ENCODE data around the gene INPP5A.

GRCh38 chr10:132489704-132490534 is 47.7 kb upstream of the INPP5A start:
- no peak for TF ChIP-seq EP300 (IDR thresholded peaks at IDR 0.05; ENCODE audit: low read depth)
- TF ChIP-seq, protein P1, sequence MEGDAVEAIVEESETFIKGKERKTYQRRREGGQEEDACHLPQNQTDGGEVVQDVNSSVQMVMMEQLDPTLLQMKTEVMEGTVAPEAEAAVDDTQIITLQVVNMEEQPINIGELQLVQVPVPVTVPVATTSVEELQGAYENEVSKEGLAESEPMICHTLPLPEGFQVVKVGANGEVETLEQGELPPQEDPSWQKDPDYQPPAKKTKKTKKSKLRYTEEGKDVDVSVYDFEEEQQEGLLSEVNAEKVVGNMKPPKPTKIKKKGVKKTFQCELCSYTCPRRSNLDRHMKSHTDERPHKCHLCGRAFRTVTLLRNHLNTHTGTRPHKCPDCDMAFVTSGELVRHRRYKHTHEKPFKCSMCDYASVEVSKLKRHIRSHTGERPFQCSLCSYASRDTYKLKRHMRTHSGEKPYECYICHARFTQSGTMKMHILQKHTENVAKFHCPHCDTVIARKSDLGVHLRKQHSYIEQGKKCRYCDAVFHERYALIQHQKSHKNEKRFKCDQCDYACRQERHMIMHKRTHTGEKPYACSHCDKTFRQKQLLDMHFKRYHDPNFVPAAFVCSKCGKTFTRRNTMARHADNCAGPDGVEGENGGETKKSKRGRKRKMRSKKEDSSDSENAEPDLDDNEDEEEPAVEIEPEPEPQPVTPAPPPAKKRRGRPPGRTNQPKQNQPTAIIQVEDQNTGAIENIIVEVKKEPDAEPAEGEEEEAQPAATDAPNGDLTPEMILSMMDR (IDR thresholded peaks at IDR 0.05): no peak
- TF ChIP-seq POLR2A (IDR thresholded peaks at IDR 0.05): no peak

Measured in transverse colon (tissue), 3 donors.